ENCODE results near the gene PGLYRP4. TPM values are rescaled to one million over a fixed set of nuclear protein-coding genes. Genes with fewer than 3 reads are reported as not detected.
"Not testable (repeated sequence)": the region's sequence is repeated elsewhere in the genome, so short reads cannot be mapped to it uniquely, and the experiment has no call there.

The PGLYRP4 gene
- total RNA-seq, 2 experiments from 2014 or later, result 0.09 TPM; not detected in 1

- ChIA-PET CTCF (interaction anchor here (0.8 to 12.1 kb wide), 11 partner anchors 8 to 895 kb away, joined by 3 to 160 read pairs (median 4); no protein-coding TSS in a partner anchor), POLR2A (no interaction called here)
- H3K4me1 Mint-ChIP-seq, result peaks cover 13% of the 10 kb centered on the region
- H3K9me3 Mint-ChIP-seq (ENCODE audit: low read depth), result no peaks in the 10 kb centered on the region
- no peak overlapping the region for H3K27ac Mint-ChIP-seq
- H3K36me3 Mint-ChIP-seq (ENCODE audit: low read depth), result no peaks in the 10 kb centered on the region
- intact Hi-C loops (cut with DNase I, micrococcal nuclease), result loop anchor here (1.0 to 10.0 kb wide), 3 partner anchors 50 to 250 kb away; partner anchors contain the start of gene S100A7 (in 1 of the 2)
- ATAC-seq, result no peak
- no peak for DNase-seq
- no peak overlapping the region for H3K4me3 Mint-ChIP-seq
- peaks cover 5% of the 10 kb centered on the region for H3K27me3 Mint-ChIP-seq
Measured at GRCh38 chr1:153354515-153355193, 6.0 kb upstream of the PGLYRP4 start.

- intact Hi-C loops (cut with DNase I, micrococcal nuclease), result loop anchor here (10.0 kb wide), 2 partner anchors 111 to 251 kb away; partner anchors contain the start of gene S100A7 (in 1 of the 2)
- ATAC-seq (no peak), DNase-seq (no peak)
- H3K36me3 Mint-ChIP-seq (ENCODE audit: low read depth), result no peaks in the 10 kb centered on the region
- H3K27me3 Mint-ChIP-seq, result peaks cover 5% of the 10 kb centered on the region
- H3K27ac Mint-ChIP-seq, result no peak overlapping the region
- no peak overlapping the region for H3K4me3 Mint-ChIP-seq
- POLR2A ChIA-PET, result no interaction called here
- no peaks in the 10 kb centered on the region for H3K9me3 Mint-ChIP-seq (ENCODE audit: low read depth)
- CTCF ChIA-PET, result interaction anchor here (0.6 to 12.1 kb wide), 18 partner anchors 9 to 381 kb away, joined by 3 to 160 read pairs (median 4); partner anchors contain the start of gene S100A12
- peaks cover 13% of the 10 kb centered on the region for H3K4me1 Mint-ChIP-seq
Measured at GRCh38 chr1:153353226-153353947, 4.7 kb upstream of the PGLYRP4 start.

- Mint-ChIP-seq H3K36me3 (ENCODE audit: low read depth) (no peaks in the 10 kb centered on the region), H3K4me1 (peaks cover 5% of the 10 kb centered on the region), H3K27me3 (peaks cover 9% of the 10 kb centered on the region), H3K27ac (no peak overlapping the region), H3K9me3 (ENCODE audit: low read depth) (no peaks in the 10 kb centered on the region), H3K4me3 (no peak overlapping the region)
- POLR2A ChIA-PET, result no interaction called here
- ATAC-seq (peak; percentile 80), DNase-seq (peak; percentile 82)
- CTCF ChIA-PET, result interaction anchor here (0.6 to 12.1 kb wide), 21 partner anchors 9 to 1389 kb away, joined by 3 to 160 read pairs (median 4); no protein-coding TSS in a partner anchor
- intact Hi-C loops (cut with DNase I, micrococcal nuclease), result loop anchor here (1.0 to 10.0 kb wide), 5 partner anchors 52 to 252 kb away; partner anchors contain the start of gene S100A7 (in 1 of the 2)
Measured at GRCh38 chr1:153352523-153352922, 3.9 kb upstream of the PGLYRP4 start.

- Mint-ChIP-seq H3K4me1 (peaks cover 13% of the 10 kb centered on the region), H3K27ac (no peak overlapping the region), H3K4me3 (no peak overlapping the region), H3K36me3 (ENCODE audit: low read depth) (no peaks in the 10 kb centered on the region), H3K9me3 (ENCODE audit: low read depth) (no peaks in the 10 kb centered on the region), H3K27me3 (peaks cover 10% of the 10 kb centered on the region)
- ChIA-PET POLR2A (interaction anchor here (0.6 kb wide), 1 partner anchor 152 kb away, joined by 3 read pairs; no protein-coding TSS in a partner anchor), CTCF (interaction anchor here (2.3 to 12.1 kb wide), 2 partner anchors 14 to 145 kb away, joined by 7 to 160 read pairs; no protein-coding TSS in a partner anchor)
- no peak for DNase-seq
- ATAC-seq, result no peak
- intact Hi-C loops (cut with DNase I, micrococcal nuclease), result loop anchor here (10.0 kb wide), 2 partner anchors 114 to 254 kb away; partner anchors contain the start of gene S100A7 (in 1 of the 2)
Measured at GRCh38 chr1:153350321-153350957, 1.8 kb upstream of the PGLYRP4 start.

GRCh38 chr1:153349363-153350320, 1.0 kb upstream of the PGLYRP4 start:
- POLR2A ChIA-PET, result interaction anchor here (0.6 kb wide), 1 partner anchor 152 kb away, joined by 3 read pairs; no protein-coding TSS in a partner anchor
- no peak for ATAC-seq
- Mint-ChIP-seq H3K27me3 (peaks cover 11% of the 10 kb centered on the region), H3K36me3 (ENCODE audit: low read depth) (no peaks in the 10 kb centered on the region), H3K9me3 (ENCODE audit: low read depth) (no peaks in the 10 kb centered on the region), H3K4me1 (peaks cover 19% of the 10 kb centered on the region), H3K4me3 (no peak overlapping the region), H3K27ac (no peak overlapping the region)
- intact Hi-C loops (cut with DNase I, micrococcal nuclease), result loop anchor here (10.0 kb wide), 2 partner anchors 115 to 255 kb away; partner anchors contain the start of gene S100A7 (in 1 of the 2)
- CTCF ChIA-PET, result interaction anchor here (1.4 to 12.1 kb wide), 2 partner anchors 116 to 145 kb away, joined by 3 to 160 read pairs; no protein-coding TSS in a partner anchor
- DNase-seq, result no peak

GRCh38 chr1:153347856-153348255, 785 bp downstream of the PGLYRP4 start:
- POLR2A ChIA-PET, result no interaction called here

GRCh38 chr1:153347049-153347448, 1.6 kb downstream of the PGLYRP4 start:
- ATAC-seq; H3K27ac Mint-ChIP-seq; H3K4me3 Mint-ChIP-seq; H3K36me3 Mint-ChIP-seq (ENCODE audit: low read depth); DNase-seq; H3K27me3 Mint-ChIP-seq; POLR2A ChIA-PET; intact Hi-C loops (cut with DNase I, micrococcal nuclease); H3K9me3 Mint-ChIP-seq (ENCODE audit: low read depth): not testable (repeated sequence)
- H3K4me1 Mint-ChIP-seq, result peaks cover 33% of the 10 kb centered on the region
- CTCF ChIA-PET, result interaction anchor here (1.2 to 1.8 kb wide), 2 partner anchors 9 to 155 kb away, joined by 3 to 8 read pairs; no protein-coding TSS in a partner anchor

More at GRCh38 chr1:153347856-153348255, 785 bp downstream of the PGLYRP4 start:
- DNase-seq, result no peak
- CTCF ChIA-PET, result interaction anchor here (0.6 kb wide), 1 partner anchor 43 kb away, joined by 3 read pairs; no protein-coding TSS in a partner anchor
- no peaks in the 10 kb centered on the region for H3K9me3 Mint-ChIP-seq (ENCODE audit: low read depth)
- H3K27me3 Mint-ChIP-seq, result peaks cover 9% of the 10 kb centered on the region
- no peak overlapping the region for H3K27ac Mint-ChIP-seq
- intact Hi-C loops (cut with DNase I, micrococcal nuclease), result no loop called here
- H3K36me3 Mint-ChIP-seq (ENCODE audit: low read depth), result no peaks in the 10 kb centered on the region
- peaks cover 33% of the 10 kb centered on the region for H3K4me1 Mint-ChIP-seq
- no peak overlapping the region for H3K4me3 Mint-ChIP-seq
- ATAC-seq, result no peak

- Mint-ChIP-seq H3K4me1 (peaks cover 33% of the 10 kb centered on the region), H3K4me3 (no peak overlapping the region), H3K36me3 (ENCODE audit: low read depth) (no peaks in the 10 kb centered on the region), H3K9me3 (ENCODE audit: low read depth) (no peaks in the 10 kb centered on the region), H3K27ac (no peak overlapping the region), H3K27me3 (peaks cover 9% of the 10 kb centered on the region)
- intact Hi-C loops (cut with DNase I, micrococcal nuclease), result no loop called here
- ChIA-PET CTCF (interaction anchor here (0.6 to 1.8 kb wide), 7 partner anchors 10 to 437 kb away, joined by 3 to 8 read pairs (median 3); no protein-coding TSS in a partner anchor), POLR2A (no interaction called here)
- no peak for DNase-seq
- peak; percentile 34 for ATAC-seq
Measured at GRCh38 chr1:153346077-153346723, 2.4 kb downstream of the PGLYRP4 start.

- no peak overlapping the region for H3K4me3 Mint-ChIP-seq
- DNase-seq (peak; percentile 32), ATAC-seq (peak; percentile 52)
- intact Hi-C loops (cut with DNase I, micrococcal nuclease), result no loop called here
- no peaks in the 10 kb centered on the region for H3K9me3 Mint-ChIP-seq (ENCODE audit: low read depth)
- no peaks in the 10 kb centered on the region for H3K36me3 Mint-ChIP-seq (ENCODE audit: low read depth)
- H3K27ac Mint-ChIP-seq, result no peak overlapping the region
- H3K27me3 Mint-ChIP-seq, result peaks cover 9% of the 10 kb centered on the region
- ChIA-PET CTCF (interaction anchor here (0.6 to 3.4 kb wide), 7 partner anchors 7 to 438 kb away, joined by 3 to 20 read pairs (median 3); no protein-coding TSS in a partner anchor), POLR2A (no interaction called here)
- H3K4me1 Mint-ChIP-seq, result peaks cover 33% of the 10 kb centered on the region
Measured at GRCh38 chr1:153345187-153346076, 3.2 kb downstream of the PGLYRP4 start.

Data from activated CD4-positive, alpha-beta T cell treated with anti-CD3 and anti-CD28 coated beads for 36 hours (primary cell).